DND-41 (cell line): ENCODE results near the gene DVL2.

ENCODE experiments used
- ATAC-seq: fragments of 200-7000 bp; cut with Tn5 transposase; 3 replicates; pipeline ENCODE4 v1.9.1; 2021; ENCODE audit warnings: low read depth; ENCODE audit not compliant: insufficient read depth
- DNase-seq: peaks from one replicate; pipeline ENCODE4 v3.0.0-alpha.2; 2020
- H2AFZ ChIP-seq: 2 replicates; pipeline ENCODE4 v1.6.0; 2012; ENCODE audit warnings: low read depth, low read length
- H3K27ac ChIP-seq: 2 replicates; pipeline ENCODE4 v1.5.1; 2012; ENCODE audit warnings: low read length, inconsistent platforms
- H3K27me3 ChIP-seq: fragments of 200-600 bp; sonication (generic); 2 replicates; pipeline ENCODE4 v1.6.0; 2012; ENCODE audit warnings: low read length, mild to moderate bottlenecking, inconsistent platforms; ENCODE audit not compliant: insufficient read depth, poor library complexity
- H3K36me3 ChIP-seq: 2 replicates; pipeline ENCODE4 v1.5.1; 2012; ENCODE audit warnings: low read length, inconsistent platforms; ENCODE audit not compliant: insufficient read depth
- H3K4me1 ChIP-seq: 2 replicates; pipeline ENCODE4 v1.5.1; 2012; ENCODE audit warnings: mild to moderate bottlenecking, low read length; ENCODE audit not compliant: insufficient read depth
- H3K4me2 ChIP-seq: 2 replicates; pipeline ENCODE4 v1.6.0; 2012; ENCODE audit warnings: mild to moderate bottlenecking, moderate library complexity, low read length, inconsistent platforms; ENCODE audit not compliant: insufficient read depth
- H3K4me3 ChIP-seq, 2 experiments: fragments of 200-600 bp in 1 of 2; shearing (Covaris generic) in 1 of 2; 2 replicates each; pipeline ENCODE4 v1.5.1; 2012 to 2016; ENCODE audit warnings: inconsistent platforms in 2 of 2, low read length in 2 of 2, mild to moderate bottlenecking in 2 of 2, low read depth in 1 of 2, moderate library complexity in 1 of 2
- H3K79me2 ChIP-seq: 2 replicates; pipeline ENCODE4 v1.6.0; 2012; ENCODE audit warnings: low read length, inconsistent platforms; ENCODE audit not compliant: insufficient read depth
- H3K9ac ChIP-seq: 2 replicates; pipeline ENCODE4 v1.6.0; 2012; ENCODE audit warnings: low read depth, mild to moderate bottlenecking, inconsistent platforms, low read length, moderate library complexity
- H3K9me3 ChIP-seq: 2 replicates; pipeline ENCODE4 v1.5.1; 2012; ENCODE audit warnings: low read length, moderate library complexity, mild to moderate bottlenecking, inconsistent platforms; ENCODE audit not compliant: insufficient read depth, severe bottlenecking
- H4K20me1 ChIP-seq: 2 replicates; pipeline ENCODE4 v1.6.0; 2012; ENCODE audit warnings: low read length; ENCODE audit not compliant: insufficient read depth
- EZH2 ChIP-seq: IDR thresholded peaks from 3 replicates; pipeline ENCODE4 v1.6.1; 2012; ENCODE audit warnings: borderline replicate concordance, low read depth, mild to moderate bottlenecking, moderate library complexity, low read length, inconsistent platforms; ENCODE audit not compliant: severe bottlenecking
- TF ChIP-seq, protein P1 (sequence below): IDR thresholded peaks from 2 replicates; pipeline ENCODE4 v1.5.1; 2012; ENCODE audit warnings: borderline replicate concordance, low read length, moderate library complexity, mild to moderate bottlenecking; ENCODE audit not compliant: poor library complexity, severe bottlenecking; ENCODE audit errors: extremely low read depth

Gene DVL2

DNA sequence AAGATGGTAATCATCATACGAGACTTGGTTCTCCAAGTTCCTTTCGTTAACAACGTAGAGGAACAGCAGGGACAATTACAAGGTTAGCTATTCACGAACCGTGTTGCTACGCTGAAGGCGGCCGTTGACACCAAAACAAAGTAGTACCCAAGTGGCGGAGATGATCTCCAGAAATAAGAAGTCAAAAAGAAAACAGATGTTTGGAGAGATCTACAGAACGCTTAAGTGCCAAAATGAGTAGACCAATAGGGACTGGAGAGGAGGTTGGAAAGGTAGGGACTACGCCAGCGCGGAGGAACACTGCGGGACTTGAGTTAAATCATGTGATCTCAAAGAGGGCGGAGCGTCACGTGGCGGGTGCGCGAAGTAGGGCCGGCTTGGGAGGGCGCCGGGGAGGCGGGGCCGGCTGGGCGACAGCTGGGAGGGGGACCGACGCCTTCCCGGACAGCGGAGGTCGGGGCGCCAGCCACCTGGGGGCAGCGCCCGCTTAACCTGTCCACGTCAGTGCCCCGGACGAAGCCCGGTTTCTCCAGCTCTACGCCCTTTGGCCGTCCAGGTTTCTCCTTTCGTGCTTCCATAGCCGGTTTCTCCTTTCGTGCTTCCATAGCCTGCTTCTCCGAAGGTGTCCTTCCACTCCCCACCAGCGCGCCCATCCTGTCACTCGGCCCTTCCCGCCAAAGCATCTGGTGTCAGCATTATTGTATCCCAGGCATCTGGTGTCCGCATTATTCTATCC is 8.6 kb upstream of the DVL2 start:
- Histone ChIP-seq H3K4me3 (peak overlapping the region; percentile 68 to 87), H3K79me2 (peaks cover 60% of the 10 kb centered on the region), H2AFZ (peak overlapping the region; percentile 89), H3K36me3 (peaks cover 46% of the 10 kb centered on the region), H3K4me2 (peak overlapping the region; percentile 72), H4K20me1 (peaks cover 24% of the 10 kb centered on the region), H3K9ac (peak overlapping the region; percentile 66), H3K27ac (peak overlapping the region; percentile 94), H3K9me3 (no peaks in the 10 kb centered on the region), H3K27me3 (no peaks in the 10 kb centered on the region), H3K4me1 (peaks cover 41% of the 10 kb centered on the region)
- TF ChIP-seq, protein P1, sequence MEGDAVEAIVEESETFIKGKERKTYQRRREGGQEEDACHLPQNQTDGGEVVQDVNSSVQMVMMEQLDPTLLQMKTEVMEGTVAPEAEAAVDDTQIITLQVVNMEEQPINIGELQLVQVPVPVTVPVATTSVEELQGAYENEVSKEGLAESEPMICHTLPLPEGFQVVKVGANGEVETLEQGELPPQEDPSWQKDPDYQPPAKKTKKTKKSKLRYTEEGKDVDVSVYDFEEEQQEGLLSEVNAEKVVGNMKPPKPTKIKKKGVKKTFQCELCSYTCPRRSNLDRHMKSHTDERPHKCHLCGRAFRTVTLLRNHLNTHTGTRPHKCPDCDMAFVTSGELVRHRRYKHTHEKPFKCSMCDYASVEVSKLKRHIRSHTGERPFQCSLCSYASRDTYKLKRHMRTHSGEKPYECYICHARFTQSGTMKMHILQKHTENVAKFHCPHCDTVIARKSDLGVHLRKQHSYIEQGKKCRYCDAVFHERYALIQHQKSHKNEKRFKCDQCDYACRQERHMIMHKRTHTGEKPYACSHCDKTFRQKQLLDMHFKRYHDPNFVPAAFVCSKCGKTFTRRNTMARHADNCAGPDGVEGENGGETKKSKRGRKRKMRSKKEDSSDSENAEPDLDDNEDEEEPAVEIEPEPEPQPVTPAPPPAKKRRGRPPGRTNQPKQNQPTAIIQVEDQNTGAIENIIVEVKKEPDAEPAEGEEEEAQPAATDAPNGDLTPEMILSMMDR, result no peak
- TF ChIP-seq EZH2, result no peak
- DNase-seq (peak; percentile 94), ATAC-seq (peak; percentile 41)

DNA sequence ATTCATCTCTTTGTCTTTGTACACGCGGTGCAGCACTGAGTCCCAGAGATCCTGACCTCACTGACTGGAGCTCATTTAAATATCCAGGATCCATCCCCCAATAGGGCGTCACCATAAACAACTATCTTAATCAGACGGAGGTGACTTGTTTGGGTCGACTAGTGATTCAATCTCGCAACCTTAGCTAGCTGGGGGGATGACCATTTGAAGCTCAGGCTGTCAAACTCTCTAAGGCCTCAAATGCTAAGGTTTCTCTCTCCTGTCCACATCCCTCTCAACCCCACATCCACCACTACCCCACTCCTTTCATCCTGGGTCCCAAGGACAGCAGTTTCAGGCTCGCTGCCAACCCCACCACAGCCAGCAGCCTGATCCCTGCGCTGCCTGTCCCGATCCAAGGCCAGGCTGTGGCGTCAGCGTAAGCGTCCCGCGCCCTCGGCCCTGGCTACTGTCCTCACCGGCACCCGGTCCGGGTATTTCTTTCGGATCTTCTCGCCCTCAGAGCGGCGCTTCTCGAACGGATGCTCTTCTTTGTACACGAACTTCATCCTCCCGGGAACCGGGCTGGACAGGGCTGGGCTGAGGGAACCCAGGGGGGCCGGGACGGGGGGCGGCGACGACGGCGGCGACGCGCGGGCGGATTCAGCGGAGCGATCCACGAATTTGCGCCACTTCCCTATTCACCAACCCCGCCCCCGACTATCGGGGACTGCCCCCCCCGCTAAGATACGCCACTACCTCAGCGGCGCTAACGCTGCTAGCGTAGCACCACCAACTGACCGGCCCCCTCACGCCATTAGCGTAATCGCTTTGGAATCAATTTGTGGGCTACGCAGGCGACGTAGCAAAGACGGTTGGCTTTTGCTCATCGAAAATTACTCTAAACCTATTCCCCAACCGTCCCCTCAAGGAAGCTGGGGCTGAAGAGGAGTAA is 7.7 kb upstream of the DVL2 start, which contains the start of gene GABARAP:
Gene GABARAP (minus strand): TSS at position 667 of the 934 bp plus-strand sequence. CDS start 119 bp downstream, at position 548.
- H3K4me1 ChIP-seq, result peaks cover 44% of the 10 kb centered on the region
- ATAC-seq, result peak; percentile 3
- no peaks in the 10 kb centered on the region for H3K27me3 ChIP-seq
- peaks cover 20% of the 10 kb centered on the region for H4K20me1 ChIP-seq
- no peaks in the 10 kb centered on the region for H3K9me3 ChIP-seq
- peaks cover 60% of the 10 kb centered on the region for H3K79me2 ChIP-seq
- DNase-seq, result peak; percentile 89
- peak within 1 kb of the TSS; percentile 66 for H3K9ac ChIP-seq
- H2AFZ ChIP-seq, result peak within 1 kb of the TSS; percentile 89
- TF ChIP-seq, protein P1, result no peak
- no peak for TF ChIP-seq EZH2
- H3K4me3 ChIP-seq, result peak within 1 kb of the TSS; percentile 68 to 87
- H3K27ac ChIP-seq, result peak within 1 kb of the TSS; percentile 94
- peak within 1 kb of the TSS; percentile 72 for H3K4me2 ChIP-seq
- peaks cover 49% of the 10 kb centered on the region for H3K36me3 ChIP-seq

DNA sequence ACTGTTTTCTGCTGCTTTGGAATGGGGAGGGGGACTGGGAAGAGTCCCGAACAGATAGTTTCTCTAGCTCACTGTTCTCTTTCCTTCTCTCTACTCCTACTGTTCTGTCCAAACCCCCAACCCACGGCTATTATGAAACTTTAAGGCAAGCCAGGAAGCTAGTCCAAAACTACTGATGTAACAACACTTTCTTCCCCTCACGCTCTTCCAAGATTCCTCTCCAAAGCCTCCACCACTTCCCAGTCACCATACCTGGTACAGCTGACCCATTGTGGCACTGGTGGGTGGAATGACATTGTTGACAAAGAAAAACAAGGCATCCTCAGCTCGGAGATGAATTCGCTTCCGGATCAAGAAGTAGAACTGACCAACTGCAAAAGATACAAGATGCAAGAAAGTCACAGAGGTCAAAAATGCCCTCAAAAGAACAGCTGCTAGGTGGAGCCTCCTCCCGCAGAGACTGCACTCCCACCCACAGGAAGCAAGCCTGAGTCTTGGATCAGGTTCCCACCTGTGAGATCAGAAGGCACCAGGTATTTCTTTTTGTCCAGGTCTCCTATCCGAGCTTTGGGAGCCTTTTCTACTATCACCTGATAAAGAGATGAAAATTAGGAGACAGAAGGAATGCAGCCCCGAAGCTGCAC is 6.9 kb upstream of the DVL2 start:
- DNase-seq (no peak), ATAC-seq (no peak)
- Histone ChIP-seq H3K9ac (peak overlapping the region; percentile 66), H3K4me3 (peak overlapping the region; percentile 68 to 87), H2AFZ (peak overlapping the region; percentile 75), H3K9me3 (no peaks in the 10 kb centered on the region), H3K4me2 (peak overlapping the region; percentile 72), H3K27me3 (no peaks in the 10 kb centered on the region), H3K79me2 (peaks cover 60% of the 10 kb centered on the region), H4K20me1 (peaks cover 20% of the 10 kb centered on the region), H3K27ac (peak overlapping the region; percentile 94), H3K36me3 (peaks cover 49% of the 10 kb centered on the region), H3K4me1 (peaks cover 49% of the 10 kb centered on the region)
- TF ChIP-seq EZH2, result no peak
- TF ChIP-seq, protein P1, result no peak
